Measurements from ENCODE around the gene KCNA2.
A peak's percentile ranks its signal among the peaks of the same experiment; 100 is the strongest.

The KCNA2 gene

GRCh38 chr1:110605901-110606656 lies at the start of gene KCNA2:
KCNA2 (minus strand) TSS chr1:110606358; CDS start chr1:110604782, 1,576 bp downstream.
- no peak for DNase-seq

GRCh38 chr1:110650609-110651008 lies 44.5 kb upstream of the KCNA2 start:
- DNase-seq = no peak

GRCh38 chr1:110648417-110648816 lies 42.3 kb upstream of the KCNA2 start:
- DNase-seq = no peak

- no peak for DNase-seq
Measured at GRCh38 chr1:110647254-110647891, 41.2 kb upstream of the KCNA2 start.

- DNase-seq = no peak
Measured at GRCh38 chr1:110645821-110646735, 39.9 kb upstream of the KCNA2 start.

- no peak for DNase-seq
Measured at GRCh38 chr1:110645211-110645610, 39.1 kb upstream of the KCNA2 start.

GRCh38 chr1:110643879-110644472 lies 37.8 kb upstream of the KCNA2 start:
- DNase-seq = no peak

GRCh38 chr1:110639724-110640386 lies 33.7 kb upstream of the KCNA2 start:
- DNase-seq = no peak

GRCh38 chr1:110638556-110638955 lies 32.4 kb upstream of the KCNA2 start:
- no peak for DNase-seq

- DNase-seq = no peak
Measured at GRCh38 chr1:110638058-110638457, 31.9 kb upstream of the KCNA2 start.

- no peak for DNase-seq
Measured at GRCh38 chr1:110637475-110637874, 31.3 kb upstream of the KCNA2 start.

- DNase-seq = no peak
Measured at GRCh38 chr1:110636149-110636935, 30.2 kb upstream of the KCNA2 start.

GRCh38 chr1:110635434-110635833 lies 29.3 kb upstream of the KCNA2 start:
- no peak for DNase-seq

- DNase-seq = no peak
Measured at GRCh38 chr1:110634455-110635311, 28.5 kb upstream of the KCNA2 start.

GRCh38 chr1:110634086-110634454 lies 27.9 kb upstream of the KCNA2 start:
- DNase-seq = no peak

GRCh38 chr1:110633646-110634030 lies 27.5 kb upstream of the KCNA2 start:
- DNase-seq = no peak

GRCh38 chr1:110631836-110632620 lies 25.9 kb upstream of the KCNA2 start:
- no peak for DNase-seq

- DNase-seq = peak; percentile 77
Measured at GRCh38 chr1:110630839-110631663, 24.9 kb upstream of the KCNA2 start.

Measured in NCI-H774 (cell line).